Measurements from ENCODE around the gene IKBIP. TPM values are rescaled to one million over a fixed set of nuclear protein-coding genes. Genes with fewer than 3 reads are reported as not detected.

Gene IKBIP
- total and polyA plus RNA-seq, 9 of the 15 experiments (the other 6 are each of a cell fraction or from before 2014, with no cell fraction given): 3.3 to 19.5 (median 14.9) TPM

GRCh38 chr12:98593351-98594049, 51.1 kb downstream of the IKBIP start, which contains the start of gene SLC25A3 (continued):
- peak; percentile 61; the same call in 1 of the 2 replicates for TF ChIP-seq PKNOX1 (IDR thresholded peaks at IDR 0.05)
- no peak for TF ChIP-seq ZNF3 (CRISPR knock-in tag; IDR thresholded peaks at IDR 0.05)
- TF ChIP-seq ZNF316 (IDR thresholded peaks at IDR 0.05): no peak
- no peak for TF ChIP-seq KDM1A (IDR thresholded peaks at IDR 0.05)
- peak; percentile 2; the same call in 1 of the 2 replicates for TF ChIP-seq BACH1 (tag; IDR thresholded peaks at IDR 0.05)
- TF ChIP-seq THAP12 (CRISPR knock-in tag; IDR thresholded peaks at IDR 0.05): peak; percentile 52; the same call in 1 of the 2 replicates
- TF ChIP-seq JUND (IDR thresholded peaks at IDR 0.05; ENCODE audit: borderline replicate concordance, low read depth, low read length): peak; percentile 74
- TF ChIP-seq JUND (tag; IDR thresholded peaks at IDR 0.05; ENCODE audit: borderline replicate concordance, low read depth, low read length): peak; percentile 59; the same call in 1 of the 3 replicates
- TF ChIP-seq ZBTB12 (CRISPR knock-in tag; IDR thresholded peaks at IDR 0.05): peak; percentile 99
- TF ChIP-seq ZNF512 (tag; IDR thresholded peaks at IDR 0.05): no peak
- TF ChIP-seq ZNF507 (tag; conservative IDR thresholded peaks at IDR 0.05): no peak
- TF ChIP-seq ZNF121 (CRISPR knock-in tag; conservative IDR thresholded peaks at IDR 0.05): no peak
- peak; percentile 97 for TF ChIP-seq RFX1 (IDR thresholded peaks at IDR 0.05)
- no peak for TF ChIP-seq HNRNPK (IDR thresholded peaks at IDR 0.05; ENCODE audit: low read depth, low read length, poor library complexity, severe bottlenecking)
- TF ChIP-seq ZNF280B (CRISPR knock-in tag; IDR thresholded peaks at IDR 0.05): no peak
- TF ChIP-seq RBM14 (IDR thresholded peaks at IDR 0.05; ENCODE audit: borderline replicate concordance, insufficient read depth, low read depth, low read length): no peak
- no peak; the same call in 1 of the 2 replicates for TF ChIP-seq ZNF224 (CRISPR knock-in tag; IDR thresholded peaks at IDR 0.05)
- TF ChIP-seq ZNF24 (IDR thresholded peaks at IDR 0.05): peak; percentile 29; the same call in 1 of the 2 replicates
- TF ChIP-seq IRF2 (CRISPR knock-in tag; IDR thresholded peaks at IDR 0.05): no peak
- no peak for TF ChIP-seq NCOA6 (IDR thresholded peaks at IDR 0.05)
- TF ChIP-seq FIP1L1 (IDR thresholded peaks at IDR 0.05; ENCODE audit: low read depth, low read length, poor library complexity, severe bottlenecking): peak; percentile 58
- peak; percentile 94 for TF ChIP-seq MBD2 (IDR thresholded peaks at IDR 0.05; ENCODE audit: borderline replicate concordance, low read depth)

Data from K562 (cell line).